ENCODE measurements around the gene TECRL. TPM values are rescaled to one million over a fixed set of nuclear protein-coding genes. Genes with fewer than 3 reads are reported as not detected.

The TECRL gene
- total and polyA plus RNA-seq, 8 donors: 0.12 to 0.55 TPM; not detected in 6

GRCh38 chr4:64388252-64388651, 21.0 kb downstream of the TECRL start:
- H3K36me3 ChIP-seq: no peaks in the 10 kb centered on the region
- H3K27me3 ChIP-seq: no peaks in the 10 kb centered on the region
- H3K4me1 ChIP-seq: no peaks in the 10 kb centered on the region
- DNase-seq: no peak
- WGBS, 5 donors: 39 to 69% (median 59%) methylated on average over 1 of the region's 1 CpG
- intact Hi-C loops (cut with DNase I; ENCODE audit: low total_unique reads): no loop called here
- H3K27ac ChIP-seq: no peak overlapping the region
- H3K4me3 ChIP-seq: no peak overlapping the region
- H3K9me3 ChIP-seq: no peaks in the 10 kb centered on the region
- TF ChIP-seq EP300 (IDR thresholded peaks at IDR 0.05) (no peak), POLR2AphosphoS5 (IDR thresholded peaks at IDR 0.05) (no peak), POLR2A (IDR thresholded peaks at IDR 0.05) (no peak), CTCF (IDR thresholded peaks at IDR 0.05) (no peak)

GRCh38 chr4:64385220-64385619, 24.0 kb downstream of the TECRL start:
- 79 to 92% (median 86%) methylated on average over 1 of the region's 1 CpG; no CpG with 5 or more reads in 1 of the 5 donors for WGBS, 5 donors

GRCh38 chr4:64384237-64385203, 24.7 kb downstream of the TECRL start:
- WGBS, 5 donors: 43 to 100% (median 73%) methylated on average over 1 of the region's 1 CpG
- intact Hi-C loops (cut with DNase I; ENCODE audit: low total_unique reads): no loop called here
- H3K4me1 ChIP-seq: no peaks in the 10 kb centered on the region
- no peaks in the 10 kb centered on the region for H3K27me3 ChIP-seq
- no peak overlapping the region for H3K4me3 ChIP-seq
- H3K9me3 ChIP-seq: no peaks in the 10 kb centered on the region
- no peak overlapping the region for H3K27ac ChIP-seq
- TF ChIP-seq EP300 (IDR thresholded peaks at IDR 0.05) (no peak), POLR2AphosphoS5 (IDR thresholded peaks at IDR 0.05) (no peak), POLR2A (IDR thresholded peaks at IDR 0.05) (no peak), CTCF (IDR thresholded peaks at IDR 0.05) (no peak)
- H3K36me3 ChIP-seq: no peaks in the 10 kb centered on the region
- DNase-seq: no peak

More at GRCh38 chr4:64385220-64385619, 24.0 kb downstream of the TECRL start:
- intact Hi-C loops (cut with DNase I; ENCODE audit: low total_unique reads): no loop called here
- Histone ChIP-seq H3K9me3 (no peaks in the 10 kb centered on the region), H3K27ac (no peak overlapping the region), H3K36me3 (no peaks in the 10 kb centered on the region), H3K4me3 (no peak overlapping the region), H3K27me3 (no peaks in the 10 kb centered on the region), H3K4me1 (no peaks in the 10 kb centered on the region)
- no peak for DNase-seq
- TF ChIP-seq POLR2A (IDR thresholded peaks at IDR 0.05) (no peak), CTCF (IDR thresholded peaks at IDR 0.05) (no peak), POLR2AphosphoS5 (IDR thresholded peaks at IDR 0.05) (no peak), EP300 (IDR thresholded peaks at IDR 0.05) (no peak)

- TF ChIP-seq EP300 (IDR thresholded peaks at IDR 0.05) (no peak), POLR2AphosphoS5 (IDR thresholded peaks at IDR 0.05) (no peak), POLR2A (IDR thresholded peaks at IDR 0.05) (no peak), CTCF (IDR thresholded peaks at IDR 0.05) (no peak)
- WGBS, 5 donors: 42 to 56% (median 52%) methylated on average over 1 of the region's 1 CpG
- intact Hi-C loops (cut with DNase I; ENCODE audit: low total_unique reads): no loop called here
Measured at GRCh38 chr4:64368741-64369140, 40.5 kb downstream of the TECRL start.

More at GRCh38 chr4:64368741-64369140, 40.5 kb downstream of the TECRL start:
- Histone ChIP-seq H3K27me3 (no peaks in the 10 kb centered on the region), H3K36me3 (no peaks in the 10 kb centered on the region), H3K4me3 (no peak overlapping the region), H3K27ac (no peak overlapping the region), H3K9me3 (peaks cover 0 to 5% (median 0%) of the 10 kb centered on the region in 4 donors), H3K4me1 (no peaks in the 10 kb centered on the region)
- DNase-seq: no peak

Measured in stomach (tissue), 9 donors.